ENCODE data around the gene PCDHA1. TPM values are rescaled to one million over a fixed set of nuclear protein-coding genes. Genes with fewer than 3 reads are reported as not detected.
"Not testable (repeated sequence)": the region's sequence is repeated elsewhere in the genome, so short reads cannot be mapped to it uniquely, and the experiment has no call there.

The PCDHA1 gene
- total RNA-seq, 1 experiment from 2014 or later: not detected

DNA sequence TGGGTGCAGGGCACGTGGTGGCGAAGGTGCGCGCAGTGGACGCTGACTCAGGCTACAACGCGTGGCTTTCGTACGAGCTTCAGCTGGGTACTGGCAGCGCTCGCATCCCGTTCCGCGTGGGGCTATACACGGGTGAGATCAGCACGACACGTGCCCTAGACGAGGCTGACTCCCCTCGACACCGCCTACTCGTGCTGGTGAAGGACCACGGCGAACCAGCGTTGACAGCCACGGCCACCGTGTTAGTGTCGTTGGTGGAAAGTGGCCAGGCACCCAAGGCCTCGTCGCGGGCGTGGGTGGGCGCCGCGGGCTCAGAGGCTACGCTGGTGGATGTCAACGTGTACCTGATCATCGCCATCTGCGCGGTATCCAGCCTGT lies 10.8 kb downstream of the PCDHA1 start:
- H3K36me3 ChIP-seq: no peaks in the 10 kb centered on the region
- no peaks in the 10 kb centered on the region for H3K27me3 ChIP-seq (replicated peaks)
- no peak overlapping the region for H3K27ac ChIP-seq
- no peak for DNase-seq (ENCODE audit: low read depth in 1 of 2, low spot score in 2 of 2)
- no peaks in the 10 kb centered on the region for H3K4me1 ChIP-seq (replicated peaks)
- no peak overlapping the region for H3K4me3 ChIP-seq
- H3K9me3 ChIP-seq (replicated peaks): peaks cover 12% of the 10 kb centered on the region

DNA sequence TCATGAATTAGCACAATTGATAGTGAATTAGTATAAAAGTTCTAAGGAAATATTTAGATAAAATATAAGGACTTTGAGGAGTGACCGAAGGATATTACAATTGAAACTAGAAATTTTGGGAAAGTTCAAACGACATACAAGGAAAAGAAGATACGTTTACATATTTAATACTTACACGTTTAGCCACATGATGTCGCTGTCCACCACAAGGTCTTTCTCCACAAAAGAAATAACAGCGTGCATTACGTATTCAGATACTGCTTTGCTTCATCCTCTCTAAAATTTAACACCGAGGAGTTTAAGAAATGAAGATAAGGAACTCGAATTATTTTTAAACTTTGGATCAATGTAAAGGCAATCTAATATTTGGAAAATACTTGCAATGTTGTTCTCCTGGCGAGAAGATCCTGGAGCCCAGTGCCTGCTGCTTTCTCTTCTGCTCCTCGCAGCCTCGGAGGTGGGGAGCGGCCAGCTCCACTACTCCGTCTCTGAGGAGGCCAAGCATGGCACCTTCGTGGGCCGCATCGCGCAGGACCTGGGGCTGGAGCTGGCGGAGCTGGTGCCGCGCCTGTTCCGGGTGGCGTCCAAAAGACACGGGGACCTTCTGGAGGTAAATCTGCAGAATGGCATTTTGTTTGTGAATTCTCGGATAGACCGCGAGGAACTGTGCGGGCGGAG lies 15.0 kb downstream of the PCDHA1 start, which contains the start of gene PCDHA3:
Gene PCDHA3 (plus strand): TSS at position 242 of the 678 bp plus-strand sequence.
- H3K27me3 ChIP-seq (replicated peaks): no peaks in the 10 kb centered on the region
- no peaks in the 10 kb centered on the region for H3K4me1 ChIP-seq (replicated peaks)
- no peak within 1 kb of the TSS for H3K27ac ChIP-seq
- DNase-seq (ENCODE audit: low read depth in 1 of 2, low spot score in 2 of 2): no peak
- no peaks in the 10 kb centered on the region for H3K36me3 ChIP-seq
- peaks cover 18% of the 10 kb centered on the region for H3K9me3 ChIP-seq (replicated peaks)
- H3K4me3 ChIP-seq: no peak within 1 kb of the TSS

- H3K4me1 ChIP-seq (replicated peaks): no peaks in the 10 kb centered on the region
- H3K4me3 ChIP-seq: no peak overlapping the region
- no peaks in the 10 kb centered on the region for H3K36me3 ChIP-seq
- peaks cover 18% of the 10 kb centered on the region for H3K9me3 ChIP-seq (replicated peaks)
- no peaks in the 10 kb centered on the region for H3K27me3 ChIP-seq (replicated peaks)
- DNase-seq (ENCODE audit: low read depth in 1 of 2, low spot score in 2 of 2): no peak
- no peak overlapping the region for H3K27ac ChIP-seq
These were observed 15.5 kb downstream of the PCDHA1 start for GRCh38 chr5:140801494-140801841.

- H3K36me3 ChIP-seq; H3K27me3 ChIP-seq (replicated peaks); H3K4me3 ChIP-seq; H3K27ac ChIP-seq; H3K4me1 ChIP-seq (replicated peaks); DNase-seq (ENCODE audit: low read depth in 1 of 2, low spot score in 2 of 2): not testable (repeated sequence)
- peaks cover 11% of the 10 kb centered on the region; the same call in 1 of the 2 replicates for H3K9me3 ChIP-seq (replicated peaks)
These were observed 16.4 kb downstream of the PCDHA1 start for GRCh38 chr5:140802381-140802780.

DNA sequence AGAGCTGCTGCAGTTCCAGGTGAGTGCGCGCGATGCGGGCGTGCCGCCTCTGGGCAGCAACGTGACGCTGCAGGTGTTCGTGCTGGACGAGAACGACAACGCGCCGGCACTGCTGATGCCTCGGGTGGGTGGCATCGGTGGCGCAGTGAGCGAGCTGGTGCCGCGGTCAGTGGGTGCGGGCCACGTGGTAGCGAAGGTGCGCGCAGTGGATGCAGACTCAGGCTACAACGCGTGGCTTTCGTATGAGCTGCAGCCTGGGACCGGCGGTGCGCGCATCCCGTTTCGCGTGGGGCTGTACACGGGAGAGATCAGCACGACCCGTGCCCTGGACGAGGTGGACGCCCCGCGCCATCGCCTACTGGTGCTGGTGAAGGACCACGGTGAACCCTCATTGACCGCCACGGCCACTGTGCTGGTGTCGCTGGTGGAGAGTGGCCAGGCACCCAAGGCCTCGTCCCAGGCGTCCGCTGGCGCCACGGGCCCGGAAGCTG lies 16.9 kb downstream of the PCDHA1 start:
- H3K4me3 ChIP-seq: no peak overlapping the region
- H3K27ac ChIP-seq: no peak overlapping the region
- no peaks in the 10 kb centered on the region for H3K36me3 ChIP-seq
- no peaks in the 10 kb centered on the region for H3K4me1 ChIP-seq (replicated peaks)
- no peaks in the 10 kb centered on the region for H3K27me3 ChIP-seq (replicated peaks)
- H3K9me3 ChIP-seq (replicated peaks): peaks cover 13% of the 10 kb centered on the region; the same call in 1 of the 2 replicates
- DNase-seq (ENCODE audit: low read depth in 1 of 2, low spot score in 2 of 2): no peak

- H3K4me1 ChIP-seq (replicated peaks): no peaks in the 10 kb centered on the region
- no peaks in the 10 kb centered on the region for H3K27me3 ChIP-seq (replicated peaks)
- H3K9me3 ChIP-seq (replicated peaks): peaks cover 13% of the 10 kb centered on the region
- H3K27ac ChIP-seq: no peak within 1 kb of the TSS
- no peaks in the 10 kb centered on the region for H3K36me3 ChIP-seq
- peak within 1 kb of the TSS; percentile 24 for H3K4me3 ChIP-seq
- peak in 1 of 2 experiments; percentile 29 for DNase-seq (ENCODE audit: low read depth in 1 of 2, low spot score in 2 of 2)
These were observed 21.2 kb downstream of the PCDHA1 start, which contains the start of gene PCDHA4 for GRCh38 chr5:140806834-140807775. Gene PCDHA4, plus strand, starts transcription at chr5:140807068.

DNA sequence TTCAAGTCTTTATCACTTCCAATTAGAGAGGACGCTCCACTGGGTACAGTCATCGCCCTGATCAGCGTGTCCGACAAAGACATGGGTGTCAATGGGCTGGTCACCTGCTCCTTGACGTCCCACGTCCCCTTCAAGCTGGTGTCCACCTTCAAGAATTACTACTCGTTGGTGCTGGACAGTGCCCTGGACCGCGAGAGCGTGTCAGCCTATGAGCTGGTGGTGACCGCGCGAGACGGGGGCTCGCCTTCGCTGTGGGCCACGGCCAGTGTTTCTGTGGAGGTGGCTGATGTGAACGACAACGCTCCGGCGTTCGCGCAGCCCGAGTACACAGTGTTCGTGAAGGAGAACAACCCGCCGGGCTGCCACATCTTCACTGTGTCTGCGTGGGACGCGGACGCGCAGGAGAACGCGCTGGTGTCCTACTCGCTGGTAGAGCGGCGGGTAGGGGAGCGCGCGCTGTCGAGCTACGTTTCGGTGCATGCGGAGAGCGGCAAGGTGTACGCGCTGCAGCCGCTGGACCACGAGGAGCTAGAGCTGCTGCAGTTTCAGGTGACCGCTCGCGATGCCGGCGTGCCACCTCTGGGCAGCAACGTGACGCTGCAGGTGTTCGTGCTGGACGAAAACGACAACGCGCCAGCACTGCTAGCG lies 22.4 kb downstream of the PCDHA1 start:
- H3K27ac ChIP-seq; H3K4me1 ChIP-seq (replicated peaks); H3K27me3 ChIP-seq (replicated peaks); H3K4me3 ChIP-seq; H3K36me3 ChIP-seq; DNase-seq (ENCODE audit: low read depth in 1 of 2, low spot score in 2 of 2): not testable (repeated sequence)
- peaks cover 13% of the 10 kb centered on the region; the same call in 1 of the 2 replicates for H3K9me3 ChIP-seq (replicated peaks)

DNA sequence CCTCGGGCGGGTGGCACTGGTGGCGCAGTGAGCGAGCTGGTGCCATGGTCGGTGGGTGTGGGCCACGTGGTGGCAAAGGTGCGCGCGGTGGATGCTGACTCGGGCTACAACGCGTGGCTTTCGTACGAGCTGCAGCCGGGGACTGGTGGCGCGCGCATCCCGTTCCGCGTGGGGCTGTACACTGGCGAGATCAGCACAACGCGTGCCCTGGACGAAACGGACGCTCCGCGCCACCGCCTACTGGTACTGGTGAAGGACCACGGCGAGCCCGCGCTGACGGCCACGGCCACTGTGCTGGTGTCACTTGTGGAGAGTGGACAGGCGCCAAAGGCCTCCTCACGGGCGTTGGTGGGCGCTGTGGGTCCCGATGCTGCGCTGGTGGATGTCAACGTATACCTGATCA lies 22.9 kb downstream of the PCDHA1 start:
- no peak for DNase-seq (ENCODE audit: low read depth in 1 of 2, low spot score in 2 of 2)
- peaks cover 13% of the 10 kb centered on the region; the same call in 1 of the 2 replicates for H3K9me3 ChIP-seq (replicated peaks)
- no peak overlapping the region for H3K27ac ChIP-seq
- no peak overlapping the region for H3K4me3 ChIP-seq
- no peaks in the 10 kb centered on the region for H3K4me1 ChIP-seq (replicated peaks)
- H3K27me3 ChIP-seq (replicated peaks): no peaks in the 10 kb centered on the region
- no peaks in the 10 kb centered on the region for H3K36me3 ChIP-seq

GRCh38 chr5:140821375-140822280 lies 35.7 kb downstream of the PCDHA1 start, which contains the start of gene PCDHA5:
Gene PCDHA5, plus strand, starts transcription at chr5:140821613.
- no peaks in the 10 kb centered on the region for H3K9me3 ChIP-seq (replicated peaks)
- H3K27ac ChIP-seq: no peak within 1 kb of the TSS
- H3K36me3 ChIP-seq: no peaks in the 10 kb centered on the region
- no peak within 1 kb of the TSS for H3K4me3 ChIP-seq
- H3K4me1 ChIP-seq (replicated peaks): no peaks in the 10 kb centered on the region
- H3K27me3 ChIP-seq (replicated peaks): no peaks in the 10 kb centered on the region; the same call in 1 of the 2 replicates
- DNase-seq (ENCODE audit: low read depth in 1 of 2, low spot score in 2 of 2): no peak

GRCh38 chr5:140822281-140822629 lies 36.3 kb downstream of the PCDHA1 start:
- no peaks in the 10 kb centered on the region for H3K4me1 ChIP-seq (replicated peaks)
- DNase-seq (ENCODE audit: low read depth in 1 of 2, low spot score in 2 of 2): no peak
- no peaks in the 10 kb centered on the region; the same call in 1 of the 2 replicates for H3K27me3 ChIP-seq (replicated peaks)
- no peaks in the 10 kb centered on the region for H3K36me3 ChIP-seq
- no peak overlapping the region for H3K4me3 ChIP-seq
- H3K27ac ChIP-seq: no peak overlapping the region
- no peaks in the 10 kb centered on the region for H3K9me3 ChIP-seq (replicated peaks)

- not testable (repeated sequence) for DNase-seq (ENCODE audit: low read depth in 1 of 2, low spot score in 2 of 2); H3K4me1 ChIP-seq (replicated peaks)
These were observed 37.0 kb downstream of the PCDHA1 start for GRCh38 chr5:140822969-140823368.

DNA sequence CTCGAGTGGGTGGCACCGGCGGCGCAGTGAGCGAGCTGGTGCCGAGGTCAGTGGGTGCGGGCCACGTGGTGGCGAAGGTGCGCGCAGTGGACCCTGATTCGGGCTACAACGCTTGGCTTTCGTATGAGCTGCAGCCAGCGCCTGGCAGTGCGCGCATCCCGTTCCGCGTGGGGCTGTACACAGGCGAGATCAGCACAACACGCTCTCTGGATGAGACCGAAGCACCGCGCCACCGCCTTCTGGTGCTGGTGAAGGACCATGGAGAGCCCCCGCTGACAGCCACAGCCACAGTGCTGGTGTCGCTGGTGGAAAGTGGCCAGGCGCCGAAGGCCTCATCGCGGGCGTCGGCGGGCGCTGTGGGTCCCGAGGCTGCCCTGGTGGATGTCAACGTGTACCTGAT lies 37.5 kb downstream of the PCDHA1 start:
- H3K4me3 ChIP-seq: no peak overlapping the region
- H3K36me3 ChIP-seq: no peaks in the 10 kb centered on the region
- no peaks in the 10 kb centered on the region for H3K4me1 ChIP-seq (replicated peaks)
- H3K9me3 ChIP-seq (replicated peaks): no peaks in the 10 kb centered on the region
- no peak overlapping the region for H3K27ac ChIP-seq
- no peak for DNase-seq (ENCODE audit: low read depth in 1 of 2, low spot score in 2 of 2)
- H3K27me3 ChIP-seq (replicated peaks): no peaks in the 10 kb centered on the region; the same call in 1 of the 2 replicates

More at GRCh38 chr5:140822969-140823368, 37.0 kb downstream of the PCDHA1 start:
- H3K4me3 ChIP-seq; H3K27me3 ChIP-seq (replicated peaks); H3K9me3 ChIP-seq (replicated peaks); H3K36me3 ChIP-seq; H3K27ac ChIP-seq: not testable (repeated sequence)

Measured in SJSA1 (cell line).